ENCODE data around the gene PAK1.

- no peak for TF ChIP-seq POLR2A (IDR thresholded peaks at IDR 0.05; ENCODE audit: low read depth, low read length)
- TF ChIP-seq PBX3 (IDR thresholded peaks at IDR 0.05; ENCODE audit: insufficient replicate concordance, low read depth, low read length), result no peak
- no peak for TF ChIP-seq USF2 (IDR thresholded peaks at IDR 0.05; ENCODE audit: borderline replicate concordance, low read depth, low read length)
- no peak for TF ChIP-seq SP1 (IDR thresholded peaks at IDR 0.05; ENCODE audit: low read depth, low read length)
- no peak for TF ChIP-seq TAF1 (IDR thresholded peaks at IDR 0.05; ENCODE audit: borderline replicate concordance, low read depth, low read length)
- TF ChIP-seq ZNF274 (IDR thresholded peaks at IDR 0.05; ENCODE audit: insufficient read depth, insufficient read length), result no peak
- no peak for TF ChIP-seq GABPA (IDR thresholded peaks at IDR 0.05; ENCODE audit: low read depth)
- no peak for TF ChIP-seq CBFB (IDR thresholded peaks at IDR 0.05; ENCODE audit: low read depth)
Measured at GRCh38 chr11:77475206-77475605, 1.3 kb upstream of the PAK1 start.

Measured in GM12878 (cell line).